HG03066 (cell line): Measurements from ENCODE around the gene HHIPL1.
"Not testable (repeated sequence)": the region's sequence is repeated elsewhere in the genome, so short reads cannot be mapped to it uniquely, and the experiment has no call there.

ENCODE experiments used
- ATAC-seq: cut with Tn5 transposase; IDR thresholded peaks from one replicate; pipeline ENCODE4 v1.9.1; 2021; ENCODE audit warnings: low read depth; ENCODE audit not compliant: unreplicated experiment

Gene HHIPL1

DNA sequence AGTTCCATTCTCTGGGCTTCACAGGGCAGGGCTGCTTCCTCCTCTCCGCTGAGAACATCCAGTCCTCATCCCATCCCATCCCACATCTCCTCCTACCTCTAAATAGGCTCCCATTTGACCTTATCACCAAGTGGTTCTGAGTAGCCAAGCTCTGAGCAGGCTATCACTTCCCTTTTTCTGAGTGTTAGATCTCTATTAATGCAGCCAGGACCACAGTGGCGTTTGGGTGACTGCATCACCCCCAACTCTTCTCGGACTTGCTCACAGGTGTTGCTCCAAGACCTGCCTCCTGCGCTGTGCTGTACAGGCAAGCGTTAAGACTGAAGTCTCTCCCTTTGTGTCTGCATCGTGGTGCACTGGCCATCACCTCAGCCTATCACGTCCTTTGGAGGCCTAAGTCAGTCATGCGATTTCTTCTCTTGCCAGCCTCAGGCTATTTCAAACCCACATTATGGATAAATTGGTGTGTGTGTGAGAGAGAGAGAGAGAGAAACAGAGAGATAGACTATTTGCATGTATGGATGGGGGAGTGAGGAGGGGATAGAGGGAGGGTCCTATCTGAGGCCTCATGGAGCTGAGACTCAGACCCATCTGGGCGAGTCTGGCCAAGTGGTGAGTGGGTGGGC is 12.4 kb upstream of the HHIPL1 start:
- ATAC-seq = no peak

DNA sequence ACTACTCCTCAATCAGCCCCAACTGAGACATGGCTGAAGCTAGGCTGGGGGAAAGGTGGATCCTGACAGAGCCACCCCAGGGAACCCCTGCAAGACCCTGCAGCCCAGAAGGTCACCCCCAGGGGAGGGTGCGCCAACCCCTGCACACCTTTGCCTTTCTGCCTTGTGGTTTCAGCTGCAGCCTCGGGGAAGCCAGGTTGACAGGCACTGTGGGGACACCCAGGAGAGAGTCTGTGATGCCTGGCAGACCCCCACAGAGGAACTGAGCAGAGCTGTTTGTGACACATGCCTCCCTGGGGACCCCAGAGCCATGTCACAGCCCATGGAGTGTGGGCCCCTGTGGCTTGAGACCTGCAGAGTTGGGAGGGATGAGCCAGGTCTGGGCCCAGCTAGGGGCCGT is 11.8 kb upstream of the HHIPL1 start:
- ATAC-seq = no peak

DNA sequence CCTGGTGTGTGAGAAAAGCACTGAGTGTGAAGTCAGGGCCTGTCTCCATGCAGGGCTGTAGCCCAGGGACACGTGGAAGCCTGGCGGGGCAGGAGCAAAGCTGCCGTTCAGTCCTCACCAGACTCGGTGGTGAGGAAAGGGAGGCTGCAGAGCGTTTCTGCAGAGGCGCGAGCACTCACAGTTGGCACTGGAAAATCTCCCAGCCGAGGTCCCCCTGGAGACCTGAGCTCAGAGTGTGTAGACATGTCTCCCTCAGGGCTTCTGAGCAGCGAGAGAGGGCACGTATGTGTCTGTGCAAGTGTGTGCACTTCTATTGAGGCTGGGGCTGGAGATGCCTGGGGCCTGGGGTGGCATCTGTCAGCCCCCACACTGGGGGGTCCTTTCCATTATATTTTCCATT is 11.0 kb upstream of the HHIPL1 start:
- no peak for ATAC-seq

DNA sequence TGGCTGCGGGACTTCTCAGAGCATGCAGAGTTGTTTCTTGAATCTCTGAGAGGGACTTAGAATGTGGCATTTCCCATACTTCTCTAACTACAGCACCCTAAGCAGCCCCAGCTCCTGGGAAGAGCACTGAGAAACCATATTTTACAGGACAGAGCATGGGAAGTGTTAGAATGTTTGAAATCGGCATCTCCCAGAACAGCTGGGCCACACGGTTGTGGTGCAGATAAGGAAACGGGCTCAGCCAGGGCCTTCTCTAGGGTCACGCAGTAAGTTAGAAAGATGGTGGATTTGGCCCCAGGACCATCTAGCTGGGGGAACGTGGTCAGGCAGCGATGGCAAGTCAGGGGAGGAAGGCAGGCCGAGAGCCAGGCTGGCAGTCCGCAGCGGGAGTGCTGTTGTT is 10.5 kb upstream of the HHIPL1 start:
- ATAC-seq = no peak

DNA sequence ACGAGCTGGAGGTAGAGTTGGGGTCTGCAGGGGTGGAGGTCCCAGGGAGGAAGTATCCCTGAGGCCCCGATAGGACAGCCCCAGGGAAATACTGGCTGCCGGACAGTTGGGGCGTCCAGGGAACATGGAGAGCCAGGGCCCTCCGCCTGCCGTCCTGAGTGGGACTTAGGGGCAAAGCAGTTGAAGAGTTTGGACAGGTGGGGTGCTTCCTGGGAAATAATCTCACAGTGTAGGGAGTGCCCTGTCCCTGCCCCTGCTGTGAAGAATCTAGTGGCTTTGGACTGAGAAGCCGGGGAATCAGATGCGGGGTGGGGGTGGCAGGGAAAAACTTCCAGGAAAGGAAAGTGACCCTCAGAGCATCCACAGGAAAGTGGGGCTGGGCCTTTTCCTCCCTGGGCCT is 9.8 kb upstream of the HHIPL1 start:
- ATAC-seq = no peak

DNA sequence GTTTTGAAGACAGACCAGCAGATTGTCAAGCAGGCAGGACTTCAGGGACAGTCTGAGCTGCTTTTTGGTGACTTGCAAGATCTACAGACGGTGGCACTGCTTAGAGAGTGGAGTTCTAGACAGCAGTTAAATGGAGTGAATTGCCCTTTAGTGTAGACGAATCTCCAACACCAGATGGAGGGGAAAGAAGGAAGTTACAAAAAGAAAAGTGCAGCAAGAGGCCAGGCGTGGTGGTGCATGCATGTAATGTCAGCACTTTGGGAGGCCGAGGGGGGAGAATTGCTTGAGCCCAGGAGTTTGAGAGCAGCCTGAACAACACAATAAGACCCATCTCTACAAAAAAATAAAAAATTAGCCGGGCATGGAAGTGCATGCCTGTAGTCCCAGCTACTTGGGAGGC is 8.4 kb upstream of the HHIPL1 start:
- ATAC-seq = no peak

DNA sequence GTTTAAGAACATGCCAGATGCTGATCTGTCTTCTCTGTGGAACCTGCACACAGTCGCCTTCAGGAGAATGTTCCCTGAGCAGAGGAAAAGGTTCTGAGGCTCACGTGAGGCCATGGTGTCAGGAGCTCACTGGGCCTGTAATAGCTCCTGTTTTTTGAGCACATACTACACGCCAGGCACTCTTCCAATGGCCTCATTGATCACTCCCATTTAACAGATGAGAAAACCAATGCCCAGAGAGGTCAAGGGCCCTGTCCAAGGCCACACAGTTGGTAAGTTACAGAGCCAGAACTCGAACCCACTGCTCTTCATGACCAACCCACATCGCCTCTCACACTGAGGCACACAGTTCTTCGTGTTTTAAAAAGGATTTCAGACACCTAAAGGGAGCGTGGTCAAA is 7.3 kb upstream of the HHIPL1 start:
- no peak for ATAC-seq

DNA sequence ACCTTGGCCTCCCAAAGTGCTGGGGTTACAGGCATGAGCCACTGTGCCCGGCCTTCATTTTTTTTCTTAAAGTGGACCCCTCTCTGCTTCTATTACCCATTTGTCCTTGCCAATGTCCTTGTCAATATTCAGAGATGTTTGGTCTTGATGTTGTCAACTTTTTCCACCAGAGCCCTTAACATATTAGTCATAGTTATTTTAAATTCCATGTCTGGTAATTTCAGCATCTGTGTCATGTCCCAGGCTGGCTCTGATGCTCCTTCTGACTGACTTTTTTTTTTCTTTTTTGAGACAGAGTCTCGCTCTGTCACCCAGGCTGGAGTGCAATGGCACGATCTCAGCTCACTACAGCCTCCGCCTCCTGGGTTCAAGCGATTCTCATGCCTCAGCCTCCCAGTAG is 2.2 kb upstream of the HHIPL1 start:
- ATAC-seq = not testable (repeated sequence)

DNA sequence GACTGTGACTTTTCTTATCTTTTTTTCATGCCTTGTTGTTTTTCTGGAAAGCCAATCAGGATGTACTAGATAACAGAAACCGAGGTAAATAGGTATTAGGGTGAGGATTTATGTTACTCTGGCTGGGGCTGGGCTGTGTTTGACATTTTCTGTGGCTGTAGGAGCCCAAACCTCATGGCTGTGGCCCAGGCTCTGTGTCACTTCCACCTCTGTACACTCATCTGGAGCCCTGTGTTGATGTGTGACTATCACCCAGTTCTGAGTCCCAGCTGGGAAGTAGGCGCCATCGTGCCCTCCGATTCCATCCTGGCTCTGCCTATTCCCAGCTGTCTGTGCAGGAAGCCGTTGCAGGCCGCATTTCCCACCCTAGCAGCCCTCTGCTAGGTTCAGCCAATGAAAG is 1.6 kb upstream of the HHIPL1 start:
- ATAC-seq = no peak

DNA sequence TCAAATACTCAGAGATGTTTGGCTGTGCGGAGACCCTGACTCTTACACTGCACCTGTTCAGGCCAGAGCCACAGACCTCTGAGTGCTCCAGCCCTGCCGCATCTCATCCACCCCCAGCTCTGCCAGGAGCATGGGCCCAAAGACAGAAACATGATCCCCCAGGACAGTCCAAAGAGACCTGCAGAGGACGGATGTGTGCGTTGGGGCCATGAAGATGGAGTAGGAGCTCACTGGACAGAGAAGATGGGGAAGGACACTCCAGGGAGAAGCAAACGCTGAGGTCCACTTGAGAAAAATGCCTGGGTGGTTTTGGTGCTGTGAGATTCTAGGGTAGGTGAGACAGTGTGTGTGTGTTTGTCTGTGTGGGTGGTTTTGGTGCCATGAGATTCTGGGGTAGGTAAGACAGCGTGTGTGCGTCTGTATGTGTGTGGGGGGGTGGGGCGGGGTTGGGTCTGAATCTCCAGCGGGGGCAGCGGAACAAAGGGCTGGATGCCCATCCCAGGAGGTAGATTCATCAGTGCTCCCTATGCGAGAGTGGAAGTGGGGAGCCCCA is 818 bp upstream of the HHIPL1 start:
- no peak for ATAC-seq

DNA sequence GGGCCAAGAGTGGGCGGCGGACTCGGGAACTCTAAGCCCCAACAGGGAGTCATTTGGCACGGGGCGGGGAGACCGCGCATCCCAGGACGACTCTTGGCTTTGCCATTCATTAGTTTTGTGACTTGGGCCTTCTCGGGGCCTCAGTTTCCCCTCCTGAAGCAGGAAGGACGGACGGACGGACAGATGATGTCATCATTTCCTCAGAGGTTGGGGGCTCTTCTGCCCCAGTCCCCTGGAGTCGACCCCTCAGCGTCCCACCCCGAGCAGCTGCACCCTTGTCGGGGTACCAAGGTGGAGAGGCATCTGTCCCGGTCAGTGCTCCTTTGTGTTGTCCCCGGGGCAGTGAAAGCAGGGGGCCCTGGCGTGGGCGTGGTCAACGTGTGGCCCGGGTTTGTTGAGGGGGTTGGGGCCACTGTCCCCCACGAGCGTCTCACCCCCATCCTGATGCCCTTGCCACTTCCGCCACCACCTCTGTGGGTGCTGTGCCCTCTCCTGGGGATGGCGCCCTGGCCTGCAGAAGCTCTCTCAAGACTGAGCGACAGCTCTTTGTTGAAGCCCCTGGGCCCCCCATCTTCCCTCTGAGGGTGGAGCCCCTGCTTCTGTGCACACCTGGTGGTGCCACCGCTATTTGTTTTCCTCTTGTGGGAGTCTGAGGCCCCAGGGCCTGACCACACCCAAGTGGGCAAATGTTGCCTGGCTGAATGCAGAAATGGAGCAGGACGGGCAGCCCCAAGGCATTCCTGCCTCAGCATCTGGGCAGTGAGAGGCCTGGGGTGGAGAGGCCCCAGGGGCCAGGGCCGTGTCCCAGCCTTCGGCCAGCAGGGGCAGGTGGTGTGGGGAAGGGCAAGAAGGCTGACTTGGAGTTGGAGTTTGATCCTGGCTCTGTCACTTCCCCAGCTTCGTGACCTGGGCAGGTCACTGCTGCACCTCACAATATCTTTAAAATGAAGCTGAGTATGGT is 896 bp downstream of the HHIPL1 start:
- ATAC-seq = no peak

DNA sequence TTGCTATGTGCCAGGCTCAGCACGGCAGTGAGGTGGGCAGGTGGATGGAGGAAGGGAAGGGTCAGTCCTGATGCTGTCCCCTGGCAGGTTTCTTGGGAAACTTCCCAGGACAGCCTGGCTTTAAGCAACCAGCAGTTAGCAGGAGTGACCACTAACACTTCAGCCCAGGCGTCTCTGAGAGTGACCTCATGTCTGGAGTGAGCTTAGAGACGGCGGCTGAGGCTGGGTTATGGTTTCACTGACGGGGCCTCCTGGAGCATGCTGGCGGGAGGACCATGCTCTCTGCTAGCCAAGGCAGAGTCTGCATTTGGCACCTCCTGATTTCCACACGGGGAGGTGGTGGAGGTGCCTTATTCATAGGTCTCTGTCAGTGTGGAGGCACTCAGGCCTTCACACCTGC is 2.5 kb downstream of the HHIPL1 start:
- ATAC-seq = no peak

DNA sequence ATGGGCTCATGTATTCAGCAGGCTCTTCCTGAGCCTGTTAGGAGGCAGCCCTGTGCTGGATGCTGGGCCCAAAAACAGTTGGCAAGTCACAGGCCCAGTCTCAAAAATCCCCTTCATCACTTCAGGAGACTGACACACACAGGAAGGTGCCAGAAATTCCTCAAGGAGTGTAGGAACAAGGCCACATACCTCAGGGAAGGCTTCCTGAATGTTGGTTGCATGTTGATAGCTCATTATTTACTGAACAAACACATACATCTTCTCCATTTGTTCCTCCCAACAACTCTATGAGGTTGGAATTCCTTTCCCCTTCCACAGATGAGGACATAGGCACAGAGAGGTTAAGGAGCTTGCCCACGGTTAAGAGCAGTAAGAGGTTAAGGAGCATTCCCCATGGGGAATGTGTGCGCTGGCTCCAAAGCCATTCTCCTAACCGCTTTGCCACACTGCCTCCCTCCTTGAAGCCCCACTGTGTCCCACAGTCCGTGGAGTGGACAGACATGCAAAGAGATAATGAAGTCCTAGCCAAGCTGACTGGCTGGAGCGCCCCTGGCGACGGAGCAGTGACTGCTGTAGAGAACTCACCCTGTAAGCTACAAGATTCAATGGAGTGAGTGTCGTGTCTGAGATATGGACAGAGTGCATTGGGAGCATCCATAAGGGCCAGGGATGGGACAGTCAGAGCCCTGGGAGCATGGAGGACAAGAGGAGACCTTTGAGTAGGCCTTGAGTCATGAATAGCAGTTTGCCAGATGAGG is 3.3 kb downstream of the HHIPL1 start:
- ATAC-seq = no peak

DNA sequence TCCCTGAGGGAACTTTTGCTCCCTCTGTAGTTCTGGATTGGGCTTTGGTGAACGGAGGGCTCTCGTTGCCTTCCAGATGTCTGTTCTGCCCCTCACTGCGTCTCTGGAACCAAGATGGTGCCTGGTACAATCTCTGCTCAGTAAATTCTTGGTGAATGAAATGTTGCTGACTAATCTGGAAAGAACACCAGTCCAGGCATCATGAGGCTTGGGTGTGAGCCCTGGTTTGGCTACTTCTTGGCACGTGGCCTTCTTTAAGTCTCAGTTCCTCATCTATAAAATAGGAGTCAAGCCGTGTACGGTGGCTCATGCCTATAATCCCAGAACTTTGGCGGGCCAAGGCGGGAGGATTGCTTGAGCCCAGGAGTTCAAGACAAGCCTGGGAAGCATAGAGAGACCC is 4.3 kb downstream of the HHIPL1 start:
- no peak for ATAC-seq

DNA sequence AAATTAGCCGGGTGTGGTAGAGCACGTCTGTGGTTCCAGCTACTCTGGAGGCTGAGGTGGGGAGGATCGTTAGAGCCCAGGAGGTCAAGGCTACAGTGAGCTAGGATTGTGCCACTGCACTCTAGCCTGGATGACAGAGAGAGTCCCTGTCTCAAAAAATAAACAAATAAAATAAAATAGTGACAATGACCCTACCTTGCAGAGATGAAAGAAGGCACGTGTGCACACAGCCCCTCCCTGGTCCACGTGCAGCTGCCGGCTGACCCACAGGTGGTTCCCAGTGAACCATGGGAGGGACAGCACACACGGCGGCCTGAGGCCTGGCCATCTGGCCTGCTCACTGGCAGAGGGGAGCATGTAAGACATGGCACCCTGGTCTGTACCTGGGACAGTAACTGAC is 4.7 kb downstream of the HHIPL1 start:
- no peak for ATAC-seq

DNA sequence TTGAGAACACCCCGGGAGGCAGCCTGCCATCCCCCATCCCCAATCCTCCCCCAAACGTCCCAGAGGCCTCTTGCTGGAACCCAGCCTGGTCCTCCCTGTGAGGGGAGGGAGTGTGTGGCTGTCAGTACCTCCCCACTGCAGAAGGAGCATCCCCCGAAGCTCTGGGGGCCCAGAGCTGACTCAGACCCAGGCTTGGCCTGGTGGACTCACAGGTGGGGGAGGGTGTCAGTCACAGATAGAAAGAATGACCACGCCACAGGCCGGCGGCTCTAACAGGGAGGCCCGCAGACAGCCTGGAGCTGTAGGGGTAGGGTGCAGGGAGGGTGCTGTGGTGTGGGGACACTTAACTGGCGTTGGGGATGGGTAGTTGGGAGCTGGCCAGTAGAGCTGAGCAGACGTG is 5.3 kb downstream of the HHIPL1 start:
- ATAC-seq = no peak

DNA sequence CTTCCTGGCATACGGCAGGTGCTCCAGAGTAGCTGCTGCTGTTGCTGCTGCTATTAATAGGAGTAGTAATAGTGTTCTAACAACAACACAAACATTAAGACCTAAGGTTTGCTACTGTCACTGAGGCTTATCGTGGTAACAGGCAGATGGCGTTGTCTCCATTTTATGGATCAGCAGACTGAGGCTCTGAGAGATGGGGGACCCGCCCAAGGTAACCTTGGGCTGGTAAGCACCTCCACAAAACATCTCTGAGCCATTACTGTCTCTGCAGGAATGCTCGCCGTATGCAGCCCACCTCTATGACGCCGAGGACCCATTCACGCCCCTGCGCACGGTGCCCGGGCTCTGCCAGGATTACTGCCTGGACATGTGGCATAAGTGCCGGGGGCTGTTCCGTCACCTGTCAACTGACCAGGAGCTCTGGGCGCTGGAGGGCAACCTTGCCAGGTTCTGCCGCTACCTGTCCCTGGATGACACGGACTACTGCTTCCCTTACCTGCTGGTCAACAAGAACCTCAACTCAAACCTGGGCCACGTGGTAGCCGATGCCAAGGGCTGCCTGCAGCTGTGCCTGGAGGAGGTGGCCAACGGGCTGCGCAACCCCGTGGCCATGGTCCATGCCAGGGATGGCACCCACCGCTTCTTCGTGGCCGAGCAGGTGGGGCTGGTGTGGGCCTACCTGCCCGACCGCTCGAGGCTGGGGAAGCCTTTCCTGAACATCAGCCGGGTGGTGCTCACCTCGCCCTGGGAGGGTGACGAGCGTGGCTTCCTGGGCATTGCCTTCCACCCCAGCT is 7.2 kb downstream of the HHIPL1 start:
- no peak for ATAC-seq

DNA sequence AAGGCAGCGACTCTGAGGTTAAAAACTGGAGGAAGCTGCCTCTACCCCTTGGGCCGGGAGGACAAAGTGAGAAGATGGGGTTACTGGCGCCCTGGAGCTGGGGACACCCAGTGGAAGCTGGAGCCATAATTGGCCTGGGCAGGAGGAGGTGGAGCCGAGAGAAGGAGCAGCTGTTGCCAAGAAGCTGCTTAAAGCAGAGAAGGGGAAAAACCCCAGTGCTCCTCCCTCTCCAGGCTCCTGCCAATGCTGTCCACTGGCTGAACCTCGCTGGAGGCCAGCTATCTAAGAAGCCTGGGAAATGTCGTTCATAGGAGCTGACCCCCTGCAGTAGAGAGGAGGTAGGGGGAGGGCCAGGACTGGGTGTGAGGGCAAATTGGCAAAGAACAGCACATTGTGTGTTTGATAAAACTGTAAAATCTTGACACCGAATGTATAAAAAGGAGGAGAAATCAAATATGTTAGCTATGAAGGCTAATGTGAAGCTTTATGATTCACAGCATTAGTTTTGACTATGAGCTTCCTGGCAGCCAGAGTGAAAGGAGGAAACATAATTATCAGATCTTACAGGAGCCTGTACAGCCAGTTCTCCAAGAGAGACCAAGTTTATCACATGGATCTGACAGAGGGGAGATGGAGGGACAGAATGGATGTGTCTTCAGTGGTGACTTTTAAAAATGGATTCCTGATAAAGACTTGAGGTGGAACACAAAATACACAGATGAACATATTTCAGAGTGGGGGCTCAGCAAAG is 9.5 kb downstream of the HHIPL1 start:
- ATAC-seq = no peak

DNA sequence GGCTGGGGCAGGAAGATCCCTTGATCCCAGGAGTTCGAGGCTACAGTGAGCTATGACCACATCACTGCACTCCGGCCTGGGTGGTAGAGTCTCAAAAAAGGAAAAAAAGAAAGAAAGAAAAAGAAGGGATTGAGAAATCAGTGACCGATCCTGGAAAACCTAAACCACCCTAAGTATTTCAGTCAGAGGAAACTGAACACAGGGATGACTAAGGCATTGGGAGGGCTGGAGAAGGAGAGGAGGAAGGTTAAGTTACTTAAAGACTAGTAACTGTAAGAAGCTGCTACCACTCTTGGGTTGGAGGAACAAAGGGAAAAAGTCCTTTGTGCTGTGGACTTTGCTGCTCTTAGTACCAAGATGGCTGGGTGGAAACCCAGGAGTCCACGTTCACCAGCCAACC is 10.6 kb downstream of the HHIPL1 start:
- ATAC-seq = no peak

DNA sequence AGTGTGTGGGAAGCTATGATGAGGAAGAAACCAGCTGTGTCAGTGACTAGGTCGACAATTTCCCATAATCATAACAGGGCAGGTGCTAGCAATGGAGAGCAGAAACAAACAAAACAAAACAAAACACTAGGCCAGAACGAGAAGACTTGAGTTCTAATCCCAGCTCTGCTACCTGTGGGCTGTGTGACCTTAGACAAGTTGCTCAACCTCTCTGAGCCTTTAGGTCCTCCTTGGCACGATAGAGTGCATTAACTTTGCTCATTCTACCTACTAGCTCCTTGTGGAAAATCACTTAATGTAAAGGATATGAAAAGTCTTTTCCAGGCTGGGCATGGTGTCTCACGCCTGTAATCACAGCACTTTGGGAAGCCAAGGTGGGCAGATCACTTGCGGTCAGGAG is 11.2 kb downstream of the HHIPL1 start:
- no peak for ATAC-seq
